Erythroblast (primary cell): ENCODE measurements around the gene RFX6.
"Not testable (repeated sequence)": the region's sequence is repeated elsewhere in the genome, so short reads cannot be mapped to it uniquely, and the experiment has no call there.

Source experiments
- DNase-seq, 2 experiments: peaks; one replicate each; lab custom pipeline; 2025; lab: John Stamatoyannopoulos, UW
- GATA1 ChIP-seq: IDR thresholded peaks from 2 replicates; pipeline ENCODE4 v1.6.1; 2011; ENCODE audit warnings: low read depth, mild to moderate bottlenecking, control low read depth, low read length, moderate library complexity
- POLR2A ChIP-seq: IDR thresholded peaks from 2 replicates; pipeline ENCODE4 v1.6.1; 2011; ENCODE audit warnings: mild to moderate bottlenecking, low read length

The RFX6 gene, protein sequence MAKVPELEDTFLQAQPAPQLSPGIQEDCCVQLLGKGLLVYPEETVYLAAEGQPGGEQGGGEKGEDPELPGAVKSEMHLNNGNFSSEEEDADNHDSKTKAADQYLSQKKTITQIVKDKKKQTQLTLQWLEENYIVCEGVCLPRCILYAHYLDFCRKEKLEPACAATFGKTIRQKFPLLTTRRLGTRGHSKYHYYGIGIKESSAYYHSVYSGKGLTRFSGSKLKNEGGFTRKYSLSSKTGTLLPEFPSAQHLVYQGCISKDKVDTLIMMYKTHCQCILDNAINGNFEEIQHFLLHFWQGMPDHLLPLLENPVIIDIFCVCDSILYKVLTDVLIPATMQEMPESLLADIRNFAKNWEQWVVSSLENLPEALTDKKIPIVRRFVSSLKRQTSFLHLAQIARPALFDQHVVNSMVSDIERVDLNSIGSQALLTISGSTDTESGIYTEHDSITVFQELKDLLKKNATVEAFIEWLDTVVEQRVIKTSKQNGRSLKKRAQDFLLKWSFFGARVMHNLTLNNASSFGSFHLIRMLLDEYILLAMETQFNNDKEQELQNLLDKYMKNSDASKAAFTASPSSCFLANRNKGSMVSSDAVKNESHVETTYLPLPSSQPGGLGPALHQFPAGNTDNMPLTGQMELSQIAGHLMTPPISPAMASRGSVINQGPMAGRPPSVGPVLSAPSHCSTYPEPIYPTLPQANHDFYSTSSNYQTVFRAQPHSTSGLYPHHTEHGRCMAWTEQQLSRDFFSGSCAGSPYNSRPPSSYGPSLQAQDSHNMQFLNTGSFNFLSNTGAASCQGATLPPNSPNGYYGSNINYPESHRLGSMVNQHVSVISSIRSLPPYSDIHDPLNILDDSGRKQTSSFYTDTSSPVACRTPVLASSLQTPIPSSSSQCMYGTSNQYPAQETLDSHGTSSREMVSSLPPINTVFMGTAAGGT

DNA sequence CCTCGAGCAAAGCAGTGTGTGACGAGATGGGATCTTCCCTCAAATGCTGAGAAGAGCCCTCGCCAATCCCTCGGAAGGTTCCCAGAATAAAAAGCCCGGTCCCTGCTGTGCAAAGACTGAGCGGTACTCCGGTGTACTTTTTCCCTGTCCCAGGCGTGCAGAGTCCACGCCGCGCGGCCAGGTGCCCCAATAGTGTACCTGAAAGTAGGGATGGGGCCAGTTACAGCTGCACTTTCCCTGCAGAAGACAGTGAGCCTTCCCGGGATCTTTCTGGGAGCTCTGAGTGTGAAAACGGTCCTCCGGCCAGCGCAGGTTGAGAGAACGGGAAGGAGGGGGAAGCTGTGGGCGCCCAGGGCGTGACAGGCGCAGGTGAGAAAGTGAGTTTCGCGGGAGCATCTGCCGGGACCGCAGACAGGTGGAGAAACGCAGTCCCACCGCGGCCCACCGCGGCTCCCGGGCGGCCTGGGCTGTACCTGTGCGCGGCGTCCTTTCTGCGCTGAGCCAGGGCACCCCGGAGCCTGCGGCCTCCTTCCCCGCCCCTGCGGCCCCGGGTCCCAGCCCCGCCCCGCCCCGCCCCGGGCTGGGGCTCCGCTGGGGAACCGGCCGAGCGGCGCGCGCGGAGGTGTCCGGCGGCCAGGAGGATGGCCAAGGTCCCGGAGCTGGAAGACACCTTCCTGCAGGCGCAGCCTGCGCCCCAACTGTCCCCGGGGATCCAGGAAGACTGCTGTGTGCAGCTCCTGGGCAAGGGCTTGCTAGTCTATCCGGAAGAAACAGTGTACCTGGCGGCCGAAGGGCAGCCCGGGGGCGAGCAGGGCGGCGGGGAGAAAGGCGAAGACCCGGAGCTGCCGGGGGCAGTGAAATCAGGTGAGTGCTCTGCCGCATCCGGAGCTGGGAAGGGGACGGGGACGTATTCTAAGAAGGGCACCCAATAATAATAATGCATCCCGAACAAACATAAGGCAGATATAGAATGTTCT, at the start of gene RFX6:
TSS of gene RFX6 (plus strand) at position 608 of the 977 bp plus-strand sequence. CDS start at position 642, 34 bp downstream.
- no peak for TF ChIP-seq POLR2A
- DNase-seq, result no peak

DNA sequence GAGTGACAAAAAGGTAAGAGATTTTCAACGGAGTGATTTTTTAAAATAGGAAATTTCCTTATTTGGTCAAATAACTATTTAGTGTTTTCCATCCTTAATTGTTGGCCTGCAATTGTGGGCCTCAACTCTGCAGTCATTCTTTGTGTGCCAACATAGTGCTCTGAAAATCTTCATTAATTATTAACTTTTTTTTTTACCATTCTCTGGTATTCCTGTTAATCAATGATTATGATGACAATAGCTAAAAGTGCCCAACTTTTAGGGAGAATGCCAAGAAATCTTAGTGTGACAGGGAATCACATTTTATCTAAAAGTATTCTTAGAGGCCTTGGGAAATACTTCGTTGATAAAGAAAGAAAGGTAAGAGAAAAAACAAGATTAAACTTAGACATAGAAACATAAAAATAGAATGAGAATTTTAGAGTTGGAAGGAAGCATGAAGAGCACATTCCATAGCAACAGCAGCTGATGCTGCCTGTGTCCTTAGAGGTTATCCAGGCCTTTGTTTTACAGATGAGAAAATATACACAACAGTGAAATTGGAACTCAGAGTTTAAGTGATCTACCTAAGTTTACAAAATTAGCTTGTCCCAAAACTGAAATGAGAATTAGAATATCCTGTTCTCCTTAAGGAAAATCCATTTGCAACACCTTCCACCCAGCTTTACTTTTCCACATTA, 49.3 kb upstream of the RFX6 start:
- TF ChIP-seq GATA1 (no peak), POLR2A (no peak)
- DNase-seq, result no peak

DNA sequence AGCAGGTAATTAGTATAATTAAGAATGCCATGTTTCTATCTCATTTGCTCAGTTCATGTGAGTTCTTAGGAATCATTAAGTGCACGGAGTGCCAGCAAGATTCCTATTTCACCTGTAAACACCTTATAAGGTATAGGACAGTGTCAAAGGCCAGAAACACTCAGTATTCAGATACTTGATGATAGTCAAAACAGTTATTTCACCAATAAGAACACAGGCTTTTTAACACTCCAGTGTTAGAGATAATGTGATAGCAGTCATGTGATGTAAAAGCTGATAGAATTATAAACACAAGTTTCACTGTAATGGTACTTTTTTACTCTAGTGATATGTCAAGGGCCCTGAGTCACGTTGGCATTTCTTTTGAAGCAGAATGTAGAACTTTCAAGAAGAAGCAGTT, 48.1 kb upstream of the RFX6 start, which contains the start of gene GPRC6A:
TSS of gene GPRC6A (minus strand) at position 101 of the 400 bp plus-strand sequence. CDS start at position 31, 70 bp downstream.
- no peak for DNase-seq
- TF ChIP-seq POLR2A (no peak), GATA1 (no peak)

DNA sequence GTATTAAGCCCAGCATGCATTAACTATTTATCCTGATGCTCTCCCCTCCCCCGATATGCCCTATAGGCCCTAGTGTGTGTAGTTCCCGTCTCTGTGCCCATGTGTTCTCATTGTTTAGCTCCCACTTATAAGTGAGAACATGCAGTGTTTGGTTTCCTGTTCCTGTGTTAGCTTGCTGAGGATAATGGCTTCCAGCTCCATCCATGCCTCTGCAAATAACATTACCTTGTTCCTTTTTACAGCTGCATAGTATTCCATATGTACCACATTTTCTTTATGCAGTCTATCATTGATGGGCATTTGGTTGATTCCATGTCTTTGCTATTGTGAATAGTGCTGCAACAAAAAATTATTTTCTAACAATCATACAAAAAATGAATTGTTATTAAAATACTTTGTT, 42.5 kb upstream of the RFX6 start:
- DNase-seq, result not testable (repeated sequence)

DNA sequence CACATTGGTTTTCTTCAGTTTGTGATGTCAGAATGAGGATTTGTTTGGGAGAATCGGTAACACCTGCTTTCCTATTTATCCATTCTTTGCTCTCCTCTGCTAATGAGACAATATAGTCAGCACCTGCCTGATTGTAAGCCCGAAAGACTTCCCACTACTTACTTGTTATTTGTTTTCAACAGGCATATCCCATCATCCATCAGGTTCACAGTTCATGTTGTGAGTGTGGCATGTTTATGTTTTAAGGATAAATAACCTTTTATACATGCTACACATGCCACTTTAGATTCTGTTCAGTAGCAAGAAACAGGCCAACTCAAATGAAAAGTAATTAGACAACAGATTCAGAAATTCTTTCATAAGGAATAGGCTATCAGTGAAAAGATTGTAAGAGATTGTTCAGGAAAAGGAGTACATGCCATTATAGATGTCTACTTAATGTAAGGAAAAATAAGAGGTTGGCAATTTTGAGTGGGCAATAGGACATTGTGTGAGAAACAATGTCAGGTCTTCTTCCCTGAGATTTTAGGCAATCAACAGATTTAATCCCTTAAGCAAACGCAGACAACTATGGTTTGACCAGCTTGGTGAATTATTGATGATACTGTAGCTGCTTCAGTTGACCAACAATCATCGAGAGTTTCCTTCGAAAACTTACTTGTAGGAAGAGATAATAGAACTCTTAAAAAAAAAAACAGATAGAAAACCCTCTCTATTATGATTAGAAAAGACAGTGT, 40.3 kb upstream of the RFX6 start:
- no peak for DNase-seq
- TF ChIP-seq POLR2A, result no peak
- no peak for TF ChIP-seq GATA1

DNA sequence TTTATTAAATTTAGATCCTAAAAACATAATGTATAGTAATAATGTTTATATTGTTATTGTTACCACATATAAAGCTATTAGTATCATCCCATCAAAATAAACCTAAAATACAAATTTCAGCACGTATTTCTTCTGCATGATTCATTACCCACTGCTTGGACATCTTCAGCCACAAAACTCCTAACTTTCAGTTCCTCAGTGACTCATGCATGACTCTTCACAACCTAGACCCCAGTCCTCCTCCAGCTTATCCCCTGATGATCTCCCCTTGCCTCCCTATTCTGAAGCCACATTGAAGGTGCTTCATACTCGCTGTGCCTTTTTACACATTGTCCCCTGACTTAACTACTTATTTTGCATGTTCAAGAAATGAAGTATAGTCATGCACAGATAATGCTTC, 37.0 kb upstream of the RFX6 start:
- TF ChIP-seq POLR2A (no peak), GATA1 (no peak)
- no peak for DNase-seq

DNA sequence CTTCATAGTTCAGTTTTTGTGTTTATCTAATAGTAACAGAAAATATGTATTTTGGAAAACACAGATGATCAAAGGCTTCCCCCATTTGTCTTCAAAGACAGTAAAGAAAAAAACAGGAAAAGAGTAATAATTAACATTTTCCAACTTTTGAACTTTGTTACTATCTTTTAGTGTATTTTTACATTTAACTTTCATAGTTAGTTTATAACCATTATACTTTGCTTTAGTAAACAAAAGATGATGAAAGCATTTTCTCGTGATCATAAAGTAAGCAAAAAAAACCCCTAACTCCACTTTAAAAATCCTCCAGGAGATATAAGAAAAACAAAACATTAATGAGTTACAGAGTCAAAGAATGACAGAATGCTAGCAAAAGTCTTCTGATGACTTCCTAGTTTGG, 34.6 kb upstream of the RFX6 start:
- DNase-seq, result no peak
- TF ChIP-seq POLR2A, result no peak
- TF ChIP-seq GATA1, result no peak

DNA sequence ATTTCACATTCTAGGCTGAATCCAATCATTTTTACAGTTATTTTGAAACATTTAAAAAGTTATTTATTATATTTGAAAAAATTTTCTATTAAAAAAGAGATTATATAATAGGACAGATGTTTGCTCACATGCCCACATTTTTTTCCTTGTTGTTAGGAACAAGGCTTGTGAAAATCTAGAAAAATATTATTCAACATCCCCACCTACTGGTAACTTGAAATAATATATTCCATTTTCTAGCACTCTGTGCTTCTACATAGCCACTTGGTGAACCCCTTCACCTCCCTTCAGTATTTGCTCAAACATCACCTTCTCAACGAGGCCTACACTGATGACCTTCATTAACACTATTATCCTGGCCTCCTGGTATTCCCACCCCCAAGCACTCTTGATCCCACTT, 29.8 kb upstream of the RFX6 start:
- DNase-seq, result peak; percentile 18 to 36
- TF ChIP-seq POLR2A (no peak), GATA1 (no peak)

DNA sequence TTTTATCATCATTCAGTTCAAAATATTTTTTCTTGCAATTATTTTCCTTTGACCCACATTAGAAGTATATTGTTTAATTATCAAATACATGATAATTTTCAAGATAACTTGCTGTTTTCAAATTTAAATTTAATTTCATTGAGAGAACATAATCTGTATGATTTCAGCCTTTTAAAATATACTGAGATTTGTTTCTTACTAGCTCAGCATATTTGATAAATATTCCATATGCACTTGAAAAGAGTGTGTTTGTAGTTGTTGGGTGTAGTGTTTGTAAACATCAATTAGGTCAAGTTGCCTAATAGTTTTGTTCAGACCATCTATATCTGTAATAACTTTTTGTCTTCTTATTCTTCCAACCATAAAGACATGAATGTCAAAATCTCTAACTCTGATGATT, 19.0 kb upstream of the RFX6 start:
- no peak for TF ChIP-seq GATA1
- TF ChIP-seq POLR2A, result no peak
- DNase-seq, result no peak

DNA sequence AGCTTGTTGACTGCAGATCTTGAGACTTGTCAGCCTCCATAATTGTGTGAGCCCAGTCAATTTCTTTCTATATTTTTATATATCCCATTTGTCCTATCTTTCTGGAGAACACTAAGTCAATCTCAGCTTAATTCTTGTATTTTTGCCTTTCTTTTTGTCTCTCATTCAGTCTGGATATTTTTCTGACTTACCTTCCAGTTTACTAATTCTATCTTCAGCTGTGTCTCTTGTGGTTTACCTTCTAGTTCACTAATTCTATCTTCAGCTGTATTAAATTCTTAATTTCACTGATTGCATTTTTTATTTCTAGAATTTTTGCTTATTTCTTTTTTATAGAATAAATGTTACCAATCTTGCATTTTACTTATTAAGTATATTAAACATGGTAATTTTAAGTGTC, 17.8 kb upstream of the RFX6 start:
- TF ChIP-seq GATA1 (no peak), POLR2A (no peak)
- DNase-seq, result no peak

DNA sequence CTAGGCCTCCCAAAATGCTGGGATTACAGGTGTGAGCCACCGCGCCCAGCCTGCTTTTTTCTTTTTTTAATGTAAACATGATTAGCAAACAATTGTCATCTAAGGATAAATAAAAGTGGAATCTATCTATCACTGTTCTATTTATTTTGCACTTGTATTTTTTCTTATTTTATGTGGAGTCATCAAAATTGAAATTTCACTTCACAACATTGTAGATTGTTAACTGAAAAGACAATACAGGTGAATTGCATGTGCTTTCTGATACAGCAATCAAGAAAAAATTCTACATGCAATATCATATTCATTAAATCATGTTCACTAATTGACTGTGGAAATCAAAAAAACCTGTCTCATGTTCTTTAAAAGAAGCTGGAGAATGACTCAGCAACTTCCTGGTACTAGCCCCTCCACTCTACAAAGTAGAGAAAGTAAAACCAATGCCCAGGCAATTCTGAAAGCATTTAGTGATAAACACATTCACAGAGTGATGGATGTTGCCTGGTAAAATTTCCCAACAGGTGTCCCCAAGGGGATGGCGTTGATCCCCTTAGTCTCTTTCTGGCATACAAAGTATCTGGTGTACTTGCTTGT, 10.7 kb upstream of the RFX6 start:
- DNase-seq, result no peak
- TF ChIP-seq GATA1, result no peak
- TF ChIP-seq POLR2A, result no peak

DNA sequence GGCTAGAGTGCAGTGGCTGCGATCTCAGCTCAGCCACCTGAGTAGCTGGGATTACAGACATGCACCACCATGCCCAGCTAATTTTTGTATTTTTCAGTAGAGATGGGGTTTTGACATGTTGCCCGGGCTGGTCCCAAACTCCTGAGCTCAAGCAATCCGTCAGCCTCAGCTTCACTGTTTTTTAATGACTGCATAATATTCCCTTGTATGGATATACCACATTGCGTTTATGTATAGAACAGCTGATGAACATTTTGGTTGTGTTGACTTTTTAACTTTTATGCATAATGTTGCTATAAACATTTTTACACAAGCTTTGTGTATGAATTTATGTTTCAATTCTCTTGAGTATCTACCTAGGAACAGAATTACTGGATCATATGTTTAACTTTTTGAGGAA, 4.3 kb upstream of the RFX6 start:
- no peak for DNase-seq
- TF ChIP-seq POLR2A (no peak), GATA1 (no peak)
